Measurements from ENCODE around the gene WDPCP. TPM values are rescaled to one million over a fixed set of nuclear protein-coding genes. Genes with fewer than 3 reads are reported as not detected.
"Not testable (repeated sequence)": the region's sequence is repeated elsewhere in the genome, so short reads cannot be mapped to it uniquely, and the experiment has no call there.

WDPCP gene
- total RNA-seq, 1 donor from 2014 or later = 3.5 TPM

DNA sequence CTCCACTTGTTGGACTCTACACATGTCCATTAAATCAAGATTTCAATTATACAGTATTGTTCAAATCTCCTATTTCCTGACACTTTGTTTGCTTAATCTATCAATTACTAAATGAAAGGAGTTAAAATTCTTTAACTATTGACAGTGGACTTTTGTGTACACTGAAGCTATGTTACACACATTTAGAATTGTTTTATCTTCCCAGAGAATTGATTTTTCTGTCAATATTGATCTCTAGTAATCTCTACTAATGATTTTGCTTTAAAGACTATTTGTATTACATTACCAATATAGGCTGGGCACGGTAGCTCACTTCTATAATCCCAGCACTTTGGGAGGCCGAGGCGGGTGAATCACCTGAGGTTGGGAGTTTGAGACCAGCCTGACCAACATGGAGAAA is 215.7 kb downstream of the WDPCP start:
- DNase-seq (ENCODE audit: low read depth in 2 of 2) = no peak

DNA sequence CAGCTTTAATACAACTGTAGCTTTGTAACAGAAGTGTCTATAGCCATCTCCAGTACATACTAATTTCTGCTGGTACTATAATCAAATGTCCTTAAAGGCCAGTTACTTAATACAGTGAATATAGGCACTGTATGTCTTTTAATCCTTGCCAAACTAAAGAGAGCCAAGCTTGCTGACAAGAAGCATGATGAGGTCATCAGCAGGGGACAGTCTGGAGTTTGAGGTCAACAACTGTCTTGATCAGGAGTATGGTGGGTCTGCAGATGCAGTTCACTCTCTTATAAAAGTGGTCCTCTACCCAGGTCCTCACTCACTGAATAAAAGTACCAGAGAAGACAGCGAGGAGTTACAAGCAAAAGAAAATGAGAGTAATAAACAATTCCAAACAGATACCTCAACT is 219.1 kb downstream of the WDPCP start:
- no peak for DNase-seq (ENCODE audit: low read depth in 2 of 2)

DNA sequence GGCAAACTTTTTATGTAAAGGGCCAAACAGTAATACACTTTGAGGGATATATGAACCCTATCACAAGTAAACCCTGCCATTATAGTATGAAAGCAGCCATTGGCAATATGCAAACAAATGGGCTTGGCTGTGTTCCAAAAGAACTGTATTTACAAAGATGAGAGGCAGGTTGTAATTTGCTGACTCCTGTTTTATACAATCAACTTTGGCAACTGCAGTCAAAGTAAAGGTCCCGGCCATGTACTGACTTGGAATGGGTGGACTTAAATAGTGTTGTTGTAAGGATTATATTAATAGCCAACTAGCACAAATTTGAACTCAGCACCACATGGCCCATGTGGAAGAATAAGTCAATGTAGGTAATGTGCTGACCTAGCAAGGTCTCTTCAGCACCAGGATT is 223.4 kb downstream of the WDPCP start:
- DNase-seq (ENCODE audit: low read depth in 2 of 2) = peak in 1 of 2 donors; percentile 1

DNA sequence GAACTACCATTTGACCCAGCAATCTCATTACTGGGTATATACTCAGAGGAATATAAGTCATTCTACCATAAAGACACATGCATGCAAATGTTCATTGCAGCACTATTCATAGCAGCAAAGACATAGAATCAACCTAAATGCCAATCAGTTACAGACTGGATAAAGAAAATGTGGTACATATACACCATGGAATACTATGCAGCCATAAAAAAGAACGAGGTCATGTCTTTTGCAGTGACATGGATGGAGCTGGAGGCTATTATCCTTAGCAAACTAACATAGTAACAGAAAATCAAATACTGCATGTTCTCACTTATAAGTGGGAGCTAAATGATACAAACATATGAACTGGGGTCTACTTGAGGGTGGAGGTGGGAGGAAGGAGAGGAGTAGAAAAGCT is 230.6 kb downstream of the WDPCP start:
- DNase-seq (ENCODE audit: low read depth in 2 of 2) = not testable (repeated sequence)

DNA sequence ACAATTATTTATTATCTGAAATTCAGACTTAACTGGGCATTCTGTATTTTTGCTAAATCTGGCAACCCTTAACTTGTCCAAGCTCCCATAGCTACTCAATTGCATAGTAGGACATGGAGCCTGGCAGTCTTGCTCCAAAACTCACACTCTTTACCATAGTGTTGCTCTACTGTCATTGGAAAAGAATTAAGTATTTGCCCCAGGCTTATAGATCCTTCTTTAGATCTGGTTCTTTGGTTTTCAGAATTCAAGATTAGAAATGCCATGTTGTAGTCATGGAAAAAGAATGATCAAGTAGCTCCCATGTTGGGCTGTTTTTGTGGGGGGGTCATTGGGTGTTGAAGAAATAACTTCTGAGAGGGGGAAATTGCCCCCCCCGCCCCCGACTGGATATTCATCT is 240.9 kb downstream of the WDPCP start:
- DNase-seq (ENCODE audit: low read depth in 2 of 2) = no peak

DNA sequence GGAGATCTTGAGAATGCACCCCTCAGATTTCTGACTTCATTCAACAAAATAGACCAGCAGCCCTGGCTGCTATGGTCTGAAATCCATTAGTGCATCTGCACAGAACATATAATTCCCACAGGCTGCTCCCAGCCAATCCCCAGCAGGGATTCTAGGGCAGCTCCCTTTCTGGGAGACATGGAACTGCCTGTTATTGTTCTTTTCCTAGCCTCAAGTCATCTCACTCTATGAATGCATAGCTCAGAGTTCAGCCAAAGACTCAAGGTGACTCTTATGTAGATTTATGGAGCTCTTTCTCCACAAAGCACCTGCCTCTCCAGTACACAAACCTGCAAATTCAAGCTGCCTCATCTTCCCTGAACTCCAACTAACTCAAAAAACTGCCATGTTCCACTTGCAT is 241.9 kb downstream of the WDPCP start:
- no peak for DNase-seq (ENCODE audit: low read depth in 2 of 2)

DNA sequence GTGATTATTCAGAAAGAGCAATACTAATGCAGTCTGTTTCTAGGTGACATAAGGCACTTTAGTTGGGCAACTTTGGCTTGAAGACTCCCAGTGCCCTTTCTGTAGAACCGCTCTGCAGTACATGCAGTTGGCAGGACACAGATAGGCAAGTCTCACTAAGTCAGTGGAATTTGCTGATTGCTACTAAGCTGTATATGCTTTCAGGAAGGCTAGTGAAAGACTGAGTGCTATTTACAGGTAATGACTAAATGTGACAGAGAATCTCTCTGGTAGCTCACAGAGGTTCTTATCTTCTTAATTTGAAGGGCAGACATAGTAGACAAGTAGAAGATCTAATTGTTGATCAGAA is 243.0 kb downstream of the WDPCP start:
- DNase-seq (ENCODE audit: low read depth in 2 of 2) = no peak

DNA sequence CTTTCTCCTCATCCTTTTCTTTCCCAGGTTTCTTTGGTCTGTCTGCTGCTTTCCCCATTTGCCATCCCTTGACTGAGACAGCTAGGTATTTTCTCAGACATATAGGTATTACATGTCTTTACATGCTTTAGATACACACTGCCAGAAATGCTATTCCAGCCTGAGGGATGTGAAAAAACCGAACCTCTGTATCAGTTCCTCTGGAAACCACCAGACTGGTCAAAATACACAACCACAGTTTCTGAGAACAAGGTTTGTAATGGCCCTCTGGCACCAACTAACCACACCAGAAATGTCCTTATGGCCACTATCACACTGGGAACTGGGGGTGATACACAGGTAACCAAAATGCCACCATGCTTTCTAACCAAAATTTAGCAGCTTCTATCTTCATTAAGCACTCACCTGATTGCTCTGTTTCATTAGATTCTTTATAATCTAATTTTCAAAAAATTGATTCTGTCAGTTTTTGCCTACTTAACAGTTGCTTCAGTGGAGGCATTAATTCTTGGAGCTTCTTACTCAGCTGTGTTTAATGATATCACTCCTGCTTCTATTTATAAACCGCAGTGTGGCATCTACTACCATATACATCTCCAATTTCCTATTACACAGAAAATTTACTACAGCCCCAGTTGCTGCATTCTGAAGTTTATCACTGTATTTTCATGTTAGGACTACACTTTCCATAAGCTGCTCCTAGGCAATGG is 243.5 kb downstream of the WDPCP start:
- no peak for DNase-seq (ENCODE audit: low read depth in 2 of 2)

DNA sequence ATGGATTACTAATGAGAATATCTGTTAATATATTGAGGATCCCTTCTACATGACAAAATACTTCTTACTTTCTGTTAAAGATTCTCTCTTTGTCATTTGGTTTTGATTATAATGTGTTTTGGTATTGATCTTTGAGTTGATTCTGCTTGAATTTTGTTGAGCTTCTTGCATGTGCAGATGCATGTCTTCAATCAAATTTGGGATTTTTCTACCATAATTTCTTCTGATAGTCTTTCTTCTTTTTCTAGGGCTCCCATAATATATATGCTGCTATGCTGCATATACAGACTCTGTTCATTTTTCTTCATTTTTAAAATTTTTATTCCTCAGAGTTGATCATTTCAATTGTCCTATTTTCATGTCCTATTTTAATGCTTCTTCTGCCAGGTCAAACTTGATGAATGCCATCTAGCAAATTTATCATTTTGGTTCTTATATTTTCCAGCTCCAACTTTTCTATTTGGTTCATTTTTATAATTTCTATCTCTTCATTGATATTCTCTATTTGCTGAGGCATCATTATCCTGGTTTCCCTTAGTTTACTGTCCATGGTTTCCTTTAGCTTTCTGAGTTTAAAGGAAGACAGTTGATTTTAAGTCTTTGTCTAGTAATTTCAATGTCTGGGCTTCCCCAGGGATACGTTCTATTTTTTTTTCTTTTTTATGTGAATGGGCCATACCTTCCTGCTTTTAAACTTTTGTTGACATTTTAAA is 244.7 kb downstream of the WDPCP start:
- no peak for DNase-seq (ENCODE audit: low read depth in 2 of 2)

DNA sequence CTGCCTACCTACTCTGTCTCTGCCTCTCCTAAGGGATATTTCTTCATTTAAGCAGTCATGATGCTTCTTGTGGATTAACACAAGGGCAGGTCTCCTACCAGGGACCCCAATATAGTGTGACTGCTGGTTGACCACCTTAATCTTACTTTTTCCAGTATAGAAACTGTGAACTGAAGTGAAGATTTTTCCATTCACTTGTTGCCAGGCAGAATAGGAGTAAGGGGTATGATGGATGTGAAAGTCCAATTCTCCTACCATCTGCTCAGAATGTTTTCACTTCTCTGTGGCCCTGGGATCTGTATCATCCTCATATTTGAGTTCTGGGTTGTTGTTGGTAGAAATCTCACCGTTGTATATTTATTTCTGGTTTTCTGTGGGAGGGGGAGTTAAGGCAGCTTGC is 247.8 kb downstream of the WDPCP start:
- no peak for DNase-seq (ENCODE audit: low read depth in 2 of 2)

DNA sequence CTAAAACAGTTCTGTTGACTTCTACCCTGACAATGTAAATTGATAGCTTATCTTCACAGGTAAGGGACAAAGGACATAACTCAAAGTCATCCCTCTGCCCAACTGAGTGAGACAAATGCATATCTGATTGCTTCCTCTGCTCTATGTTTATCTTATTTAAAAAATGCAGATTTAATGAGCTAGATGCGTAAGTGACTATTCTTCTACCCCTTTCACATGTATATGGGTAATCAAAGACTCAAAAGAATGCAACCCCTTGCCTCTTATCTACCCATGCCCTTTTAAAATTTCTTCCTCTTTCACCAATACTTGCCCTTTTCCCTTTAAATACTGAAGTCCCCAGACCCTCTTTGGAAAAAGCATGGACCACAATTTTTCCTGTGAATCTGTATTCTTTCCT is 253.4 kb downstream of the WDPCP start:
- DNase-seq (ENCODE audit: low read depth in 2 of 2) = no peak

DNA sequence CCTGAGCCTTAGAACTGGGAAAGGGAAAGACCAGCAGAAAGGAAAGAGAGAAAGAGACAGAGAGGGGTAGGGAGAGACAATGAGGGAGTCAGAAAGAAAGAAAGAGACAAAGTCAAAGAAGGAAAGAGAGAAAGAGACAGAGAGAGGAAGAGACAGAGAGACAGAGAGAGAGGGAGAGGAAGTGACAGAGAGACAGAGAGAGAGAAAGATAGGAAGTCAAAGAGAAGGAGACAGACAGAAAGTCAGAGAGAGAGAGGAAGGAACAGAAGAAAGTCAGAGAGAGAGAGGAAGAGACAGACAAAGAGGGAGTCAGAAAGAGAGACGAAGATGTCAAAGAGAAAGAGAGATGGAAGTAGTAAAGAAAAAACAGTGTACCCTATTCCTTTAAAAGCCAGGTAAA is 261.8 kb downstream of the WDPCP start:
- DNase-seq (ENCODE audit: low read depth in 2 of 2) = no peak

DNA sequence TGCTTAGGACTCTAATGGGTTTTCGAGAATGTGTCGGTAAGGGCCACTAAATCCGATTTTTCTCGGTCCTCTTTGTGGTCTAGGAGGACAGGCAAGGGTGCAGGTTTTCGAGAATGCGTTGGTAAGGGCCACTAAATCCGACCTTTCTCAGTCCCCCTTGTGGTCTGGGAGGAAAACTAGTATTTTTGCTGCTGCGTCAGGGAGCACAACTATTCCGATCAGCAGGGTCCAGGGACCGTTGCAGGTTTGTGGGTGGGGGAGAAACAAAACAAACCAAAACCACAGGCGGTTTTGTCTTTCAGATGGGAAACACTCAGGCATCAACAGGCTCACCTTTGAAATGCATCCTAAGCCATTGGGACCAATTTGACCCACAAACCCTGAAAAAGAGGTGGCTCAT is 264.6 kb downstream of the WDPCP start:
- DNase-seq (ENCODE audit: low read depth in 2 of 2) = not testable (repeated sequence)

DNA sequence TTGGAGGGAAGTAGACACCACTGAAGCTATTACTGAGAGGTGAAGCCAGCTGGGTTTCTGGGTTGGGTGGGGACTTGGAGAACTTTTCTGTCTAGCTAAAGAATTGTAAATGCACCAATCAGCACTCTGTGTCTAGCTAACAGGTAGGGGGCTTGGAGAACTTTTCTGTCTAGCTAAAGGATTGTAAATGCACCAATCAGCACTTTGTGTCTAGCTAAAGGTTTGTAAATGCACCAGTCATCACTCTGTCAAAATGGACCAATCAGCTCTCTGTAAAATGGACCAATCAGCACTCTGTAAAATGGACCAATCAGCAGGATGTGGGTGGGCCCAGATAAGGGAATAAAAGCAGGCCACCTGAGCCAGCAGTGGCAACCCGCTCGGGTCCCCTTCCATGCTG is 266.3 kb downstream of the WDPCP start:
- not testable (repeated sequence) for DNase-seq (ENCODE audit: low read depth in 2 of 2)

DNA sequence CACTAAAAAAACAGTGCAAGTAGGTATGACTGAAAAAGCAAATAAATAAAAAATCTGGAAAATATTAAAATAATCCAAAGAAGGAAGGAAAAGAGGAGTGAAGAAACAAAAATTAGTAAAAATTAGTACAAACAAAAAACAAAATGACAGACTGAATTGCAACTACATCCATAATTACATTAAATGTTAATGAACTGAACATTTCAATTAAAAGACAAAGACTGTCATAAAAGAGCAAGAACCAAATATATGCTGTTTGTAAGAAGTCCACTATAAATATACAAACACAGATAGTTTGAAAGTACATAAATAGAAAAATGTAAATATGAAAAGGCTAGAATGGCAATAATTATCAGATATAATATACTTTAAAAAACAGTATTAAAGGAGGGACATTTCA is 267.6 kb downstream of the WDPCP start:
- no peak for DNase-seq (ENCODE audit: low read depth in 2 of 2)

DNA sequence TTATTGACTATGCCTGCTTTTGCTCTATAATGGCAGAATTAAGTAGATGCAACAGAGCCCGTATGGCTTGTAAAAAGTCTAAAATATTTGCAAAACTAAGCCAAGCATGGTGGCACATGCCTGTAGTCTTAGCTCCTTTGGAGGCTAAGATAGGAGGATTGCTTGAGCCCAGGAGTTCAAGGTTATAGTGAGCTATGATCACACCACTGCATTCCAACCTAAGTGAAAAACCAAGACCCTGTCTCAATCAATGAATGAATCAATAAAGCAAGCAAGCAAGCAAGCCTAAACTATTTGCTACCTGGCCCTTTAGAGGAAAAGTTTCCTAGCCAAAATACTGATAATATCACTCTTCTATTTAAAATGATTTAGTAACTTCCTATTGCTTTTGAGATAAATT is 277.7 kb downstream of the WDPCP start:
- no peak for DNase-seq (ENCODE audit: low read depth in 2 of 2)

DNA sequence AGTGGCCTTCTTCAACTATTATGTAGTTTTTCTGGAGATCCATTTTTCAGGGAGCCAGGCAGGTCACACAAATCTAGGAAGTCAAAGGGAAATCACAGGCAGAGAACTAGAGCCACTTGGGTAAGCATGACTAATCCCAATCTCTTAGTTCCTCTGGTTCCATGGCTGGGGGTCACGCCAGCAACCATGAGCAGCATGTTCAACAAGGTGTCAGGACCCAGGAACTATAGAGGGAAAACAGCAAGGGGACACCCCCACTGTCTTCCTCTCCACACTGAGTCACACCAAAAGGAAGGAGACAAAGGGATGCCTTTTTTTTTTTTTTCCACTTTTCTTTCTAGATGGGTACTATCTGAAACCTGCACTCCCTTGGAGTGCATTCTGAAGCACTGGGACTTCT is 286.8 kb downstream of the WDPCP start:
- DNase-seq (ENCODE audit: low read depth in 2 of 2) = no peak

DNA sequence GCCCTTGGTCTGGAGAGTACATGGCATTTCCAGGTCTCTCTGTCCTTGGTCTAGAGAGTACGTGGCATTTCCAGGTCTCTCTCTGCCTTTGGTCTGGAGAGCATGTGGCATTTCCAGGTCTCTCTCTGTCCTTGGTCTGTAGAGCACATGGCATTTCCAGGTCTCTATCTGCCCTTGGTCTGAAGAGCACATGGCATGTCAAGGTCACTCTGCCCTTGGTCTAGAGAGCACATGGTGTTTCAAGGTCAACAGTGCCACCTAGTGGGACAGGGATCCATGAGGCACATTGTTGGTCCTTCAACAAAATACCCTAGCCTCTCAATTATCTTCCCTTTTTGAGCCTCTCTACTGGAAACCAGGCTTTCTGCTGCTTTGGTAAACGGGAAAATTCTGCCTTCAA is 287.4 kb downstream of the WDPCP start:
- no peak for DNase-seq (ENCODE audit: low read depth in 2 of 2)

DNA sequence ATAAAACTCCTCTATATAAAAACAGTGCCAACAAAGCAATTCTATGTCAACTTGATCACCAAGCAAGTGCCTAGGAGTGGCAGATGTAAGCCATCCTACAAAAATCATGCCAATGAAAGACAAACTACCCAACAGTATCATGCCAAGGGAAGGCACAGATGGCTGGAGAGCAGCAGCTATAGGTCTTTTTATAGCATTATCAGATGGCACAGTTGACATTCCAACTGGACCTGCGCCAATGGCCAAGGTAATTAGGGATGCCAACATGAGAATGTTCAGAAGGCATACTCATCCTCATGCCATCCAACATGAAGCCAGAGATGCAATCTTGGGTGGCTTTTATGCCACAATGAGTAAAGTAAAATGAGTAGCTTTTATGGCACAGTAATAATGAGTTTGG is 300.3 kb downstream of the WDPCP start:
- no peak for DNase-seq (ENCODE audit: low read depth in 2 of 2)

DNA sequence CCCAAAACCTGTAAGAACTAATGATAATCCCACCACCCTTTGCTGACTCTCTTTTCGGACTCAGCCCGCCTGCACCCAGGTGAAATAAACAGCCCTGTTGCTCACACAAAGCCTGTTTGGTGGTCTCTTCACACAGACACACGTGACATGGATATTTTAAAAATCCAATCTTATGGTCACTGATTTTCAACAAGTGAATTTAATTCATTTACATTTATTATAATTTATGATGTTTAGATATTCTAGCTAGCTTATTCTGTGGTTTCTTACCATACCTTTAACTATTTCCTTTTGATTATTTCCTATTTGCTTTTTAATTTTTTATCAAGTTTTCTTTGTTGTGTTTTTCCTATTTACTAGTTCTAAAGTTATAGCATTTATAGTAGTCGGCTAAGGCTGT is 301.8 kb downstream of the WDPCP start:
- DNase-seq (ENCODE audit: low read depth in 2 of 2) = not testable (repeated sequence)

DNA sequence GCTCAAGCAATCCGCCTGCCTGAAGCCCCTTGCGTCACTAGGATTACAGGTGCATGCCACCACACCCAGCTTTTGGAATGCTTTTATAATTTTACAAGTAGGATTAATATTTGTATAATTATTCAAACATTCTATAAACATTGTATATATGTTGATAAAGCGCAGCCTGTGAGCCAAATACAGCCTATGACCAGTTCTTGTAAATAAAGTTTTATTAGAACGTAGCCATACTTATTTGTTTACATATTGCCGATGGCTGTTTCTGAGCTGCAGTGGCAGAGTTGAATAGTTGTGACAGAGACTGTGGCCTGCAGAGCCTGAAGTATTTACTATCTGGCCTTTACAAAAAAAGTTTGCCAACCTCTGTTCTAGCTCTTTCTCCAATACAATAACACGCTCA is 305.0 kb downstream of the WDPCP start:
- DNase-seq (ENCODE audit: low read depth in 2 of 2) = no peak

DNA sequence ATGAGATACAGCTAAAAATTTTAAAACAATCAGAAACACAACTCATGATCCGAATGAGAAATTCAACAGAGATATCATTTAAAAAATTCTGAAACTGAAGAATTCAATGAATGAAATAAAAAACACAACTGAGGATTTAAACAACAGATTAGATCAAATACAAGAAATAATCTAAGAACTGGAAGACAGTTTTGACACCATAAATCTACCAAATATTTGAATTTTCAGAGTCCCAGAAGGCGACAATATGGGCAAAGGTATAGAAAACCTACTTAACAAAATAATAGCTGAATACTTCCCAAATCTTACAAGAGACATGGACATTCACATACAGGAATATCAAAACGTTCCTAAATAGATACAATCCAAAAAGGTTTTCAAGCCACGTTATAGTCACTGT is 315.7 kb downstream of the WDPCP start:
- no peak for DNase-seq (ENCODE audit: low read depth in 2 of 2)

DNA sequence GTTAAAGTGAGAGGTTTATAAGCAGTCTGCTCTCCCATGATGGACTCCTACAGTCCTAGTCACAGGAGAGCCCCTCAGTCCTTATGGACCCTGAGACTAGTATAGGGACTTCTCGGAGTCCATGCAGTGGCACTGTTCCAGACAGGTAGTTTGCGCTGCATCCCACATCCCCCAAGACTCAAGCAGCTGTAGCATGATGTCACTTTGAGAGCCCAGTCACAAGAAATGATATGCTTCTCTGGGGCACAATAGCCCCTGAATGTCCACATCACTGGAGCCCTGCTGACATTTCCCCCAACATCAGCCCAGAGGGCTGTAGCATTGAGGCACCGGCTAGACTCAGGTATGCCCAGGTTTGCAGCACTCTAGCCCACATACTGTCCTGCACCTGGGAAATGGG is 317.6 kb downstream of the WDPCP start:
- no peak for DNase-seq (ENCODE audit: low read depth in 2 of 2)

DNA sequence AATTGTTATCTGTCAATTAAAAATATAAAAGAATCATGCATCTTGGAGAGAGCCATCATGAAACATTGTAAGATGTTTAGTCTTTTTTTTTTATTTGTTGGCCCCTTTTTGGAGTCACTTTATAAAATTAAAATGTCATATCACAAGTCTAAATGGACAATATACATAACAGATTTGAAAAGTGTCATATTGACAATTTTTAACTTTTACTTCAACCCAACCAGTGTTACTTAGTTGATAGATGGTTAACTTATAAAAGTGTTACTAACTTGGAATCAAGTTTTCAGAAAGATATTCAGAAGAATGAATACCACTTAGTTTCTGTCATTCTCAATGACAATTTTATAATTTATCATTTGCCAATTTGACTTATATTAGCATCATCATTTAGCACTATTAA is 319.3 kb downstream of the WDPCP start:
- no peak for DNase-seq (ENCODE audit: low read depth in 2 of 2)
